Measurements from ENCODE around the gene FLT1.

The FLT1 gene

DNA sequence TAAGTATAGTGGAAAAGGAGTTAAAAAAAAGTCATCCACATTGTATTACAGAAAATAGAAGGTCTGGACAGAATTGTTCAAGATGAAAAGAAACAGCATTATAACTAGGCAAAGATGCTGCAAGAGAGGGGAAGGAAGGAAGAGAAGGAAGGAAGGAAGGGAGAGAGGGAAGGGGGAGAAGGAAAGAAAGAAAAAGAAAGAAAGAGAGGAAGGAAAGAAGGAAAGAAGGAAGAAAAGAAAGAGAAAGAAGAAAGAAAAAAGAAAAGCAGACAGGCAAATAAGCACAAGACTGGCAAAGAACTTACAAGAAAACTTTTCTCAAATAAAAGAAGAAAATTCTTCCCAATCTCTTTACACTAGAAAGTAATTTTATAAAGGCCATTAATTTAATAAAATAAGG lies 15.1 kb upstream of the FLT1 start:
- Histone ChIP-seq H3K4me3 (no peak overlapping the region), H3K36me3 (replicated peaks) (no peaks in the 10 kb centered on the region), H3K4me1 (no peaks in the 10 kb centered on the region), H3K27me3 (ENCODE audit: low read depth) (no peaks in the 10 kb centered on the region), H3K9me3 (no peaks in the 10 kb centered on the region)
- no peak for DNase-seq (ENCODE audit: low spot score in 2 of 2)
- in situ Hi-C loops (cut with MboI; ENCODE audit: low sequenced_read_pairs): no loop called here

DNA sequence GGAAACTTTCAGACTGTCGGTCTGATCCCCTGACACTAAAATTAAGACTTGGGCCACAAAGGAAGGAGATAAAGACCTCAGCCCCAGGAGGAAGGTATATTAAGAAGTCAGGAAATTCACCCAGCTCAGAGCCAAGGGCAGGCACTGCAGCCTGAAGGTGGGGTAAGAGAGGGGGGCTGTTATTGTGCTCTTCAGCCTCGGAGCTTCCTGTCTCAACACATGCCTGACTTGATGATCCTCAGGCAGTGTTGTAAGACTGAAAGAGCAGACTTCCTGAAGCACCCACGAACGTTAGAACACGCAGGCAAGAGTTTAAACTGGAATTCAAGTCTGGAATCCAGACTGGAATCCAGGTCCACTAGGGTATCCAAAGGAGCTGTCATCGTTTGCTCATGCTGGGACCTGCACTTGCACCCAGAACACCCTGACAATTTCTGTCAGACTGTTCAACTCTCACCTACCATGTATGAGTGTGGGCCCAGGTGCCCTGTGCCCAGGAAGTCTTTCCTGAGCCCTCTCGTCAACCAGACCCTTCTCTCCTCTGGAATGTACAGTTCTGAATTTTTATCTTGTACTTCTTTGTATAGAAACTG lies 10.7 kb upstream of the FLT1 start:
- H3K9me3 ChIP-seq: no peaks in the 10 kb centered on the region
- DNase-seq (ENCODE audit: low spot score in 2 of 2): no peak
- H3K4me3 ChIP-seq: no peak overlapping the region
- H3K27me3 ChIP-seq (ENCODE audit: low read depth): no peaks in the 10 kb centered on the region
- no peaks in the 10 kb centered on the region for H3K36me3 ChIP-seq (replicated peaks)
- H3K4me1 ChIP-seq: no peaks in the 10 kb centered on the region
- in situ Hi-C loops (cut with MboI; ENCODE audit: low sequenced_read_pairs): no loop called here

DNA sequence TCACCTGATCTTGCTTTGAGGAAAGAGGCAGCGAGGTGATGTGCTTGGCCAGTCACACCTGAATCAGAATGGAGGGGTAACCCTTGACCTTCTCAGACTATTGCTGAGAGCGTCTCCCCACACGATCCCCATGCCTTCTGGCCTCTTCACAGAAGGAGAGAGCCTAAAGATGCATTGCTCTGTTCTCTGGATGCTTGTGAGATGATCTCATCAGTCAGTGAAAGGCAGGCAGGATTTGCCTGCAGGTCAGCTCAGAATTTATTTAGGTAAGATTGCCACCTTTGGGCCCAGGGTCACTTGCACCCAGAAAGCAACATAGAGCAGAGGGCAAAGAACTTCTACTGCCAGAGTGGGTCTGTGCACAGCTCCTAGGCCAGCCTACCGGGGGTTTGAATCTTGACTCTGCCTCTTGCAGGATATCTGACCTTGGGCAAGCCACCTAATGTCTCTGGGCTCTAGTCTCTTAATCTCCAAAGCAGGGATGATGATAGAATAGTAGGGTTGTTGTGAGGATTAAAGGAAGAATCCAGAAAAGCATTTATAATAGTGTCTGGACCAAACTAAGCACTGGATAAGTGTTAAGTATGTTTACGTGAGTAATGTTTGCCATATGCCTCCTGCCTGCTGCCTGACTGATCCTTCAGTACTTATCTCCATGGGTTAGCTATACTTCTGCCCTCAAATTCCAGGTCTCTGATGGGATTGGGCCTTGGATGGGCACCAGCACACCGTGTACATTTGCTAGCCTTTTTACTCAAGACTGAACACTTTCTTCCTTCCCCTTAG lies 8.4 kb upstream of the FLT1 start:
- H3K4me1 ChIP-seq: no peaks in the 10 kb centered on the region
- H3K4me3 ChIP-seq: no peak overlapping the region
- no peaks in the 10 kb centered on the region for H3K27me3 ChIP-seq (ENCODE audit: low read depth)
- DNase-seq (ENCODE audit: low spot score in 2 of 2): no peak
- no peaks in the 10 kb centered on the region for H3K36me3 ChIP-seq (replicated peaks)
- in situ Hi-C loops (cut with MboI; ENCODE audit: low sequenced_read_pairs): no loop called here
- no peaks in the 10 kb centered on the region for H3K9me3 ChIP-seq

DNA sequence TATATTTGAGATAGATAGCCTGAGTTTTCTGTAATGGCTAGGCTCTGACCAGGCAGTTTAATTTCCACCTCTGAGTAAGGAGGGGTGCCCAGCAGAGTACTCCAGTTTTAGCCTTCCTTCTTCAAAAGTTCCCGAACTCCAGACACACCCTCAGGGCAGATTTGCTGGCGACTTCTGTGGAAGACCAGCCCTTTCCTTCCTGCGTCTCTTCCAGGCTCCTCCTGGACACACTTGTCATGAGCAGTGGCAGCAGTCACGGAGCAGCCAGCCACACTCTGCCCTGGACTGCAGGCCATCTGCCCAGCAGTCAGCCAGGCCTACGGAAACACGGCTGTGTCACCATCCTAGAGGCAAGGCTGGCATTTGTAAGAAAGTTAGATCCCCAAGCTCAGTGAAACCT lies 6.6 kb upstream of the FLT1 start:
- no peak for DNase-seq (ENCODE audit: low spot score in 2 of 2)
- no peaks in the 10 kb centered on the region for H3K4me1 ChIP-seq
- no peak overlapping the region for H3K4me3 ChIP-seq
- H3K36me3 ChIP-seq (replicated peaks): no peaks in the 10 kb centered on the region
- peaks cover 1% of the 10 kb centered on the region; the same call in 1 of the 2 replicates for H3K27me3 ChIP-seq (ENCODE audit: low read depth)
- in situ Hi-C loops (cut with MboI; ENCODE audit: low sequenced_read_pairs): no loop called here
- H3K9me3 ChIP-seq: no peaks in the 10 kb centered on the region

DNA sequence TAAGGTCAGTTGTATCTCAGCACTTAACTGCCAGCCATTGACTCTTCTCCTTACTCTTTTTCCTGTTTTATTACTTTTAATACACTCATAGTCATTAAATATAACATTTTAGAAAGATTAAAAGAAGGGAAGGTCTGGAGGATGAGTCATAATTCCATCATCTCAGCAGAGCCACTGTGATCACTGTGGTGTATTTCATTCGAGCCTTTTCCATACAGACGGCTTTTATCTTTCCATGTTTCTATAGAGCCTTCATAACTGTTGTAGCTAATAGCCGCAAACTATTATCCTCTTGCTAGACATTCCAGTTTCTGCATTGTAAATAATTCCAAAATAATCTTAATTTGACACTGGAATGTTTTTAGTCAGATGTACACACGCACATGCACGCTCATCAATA lies 4.7 kb upstream of the FLT1 start:
- Histone ChIP-seq H3K9me3 (no peaks in the 10 kb centered on the region), H3K4me1 (no peaks in the 10 kb centered on the region), H3K4me3 (no peak overlapping the region), H3K36me3 (replicated peaks) (no peaks in the 10 kb centered on the region), H3K27me3 (ENCODE audit: low read depth) (peaks cover 15% of the 10 kb centered on the region)
- in situ Hi-C loops (cut with MboI; ENCODE audit: low sequenced_read_pairs): no loop called here
- DNase-seq (ENCODE audit: low spot score in 2 of 2): no peak

DNA sequence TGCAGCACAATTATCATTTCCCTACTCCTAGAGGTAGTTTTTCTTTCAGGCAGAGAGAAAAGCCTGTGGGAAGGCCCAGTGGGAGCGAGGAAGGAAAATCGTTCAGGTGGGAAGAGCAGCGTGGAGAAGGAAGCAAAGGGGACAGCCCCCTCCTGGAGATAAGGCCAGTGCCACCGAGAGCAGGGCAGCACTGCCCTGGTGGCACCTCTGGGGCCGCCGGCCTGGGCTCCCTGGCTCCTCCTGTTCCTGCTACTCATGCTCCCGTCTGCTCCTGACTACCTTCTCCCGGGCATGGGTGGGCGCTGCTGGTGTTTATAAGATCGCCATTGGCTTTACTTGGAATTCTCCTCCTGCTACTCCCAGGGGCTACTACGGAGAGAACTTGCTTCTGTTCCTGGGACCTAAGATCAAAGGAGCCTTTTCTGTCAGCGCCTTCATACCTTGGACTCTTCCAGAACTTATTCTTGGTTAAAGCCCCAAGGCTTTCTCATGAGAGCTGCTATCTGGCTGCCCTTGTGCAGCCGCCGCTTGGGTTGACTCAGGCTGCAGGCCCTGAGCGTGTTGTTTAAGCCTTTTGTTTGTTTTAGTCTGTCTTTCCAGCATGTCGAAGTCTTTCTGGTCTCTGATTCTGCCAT lies 3.7 kb upstream of the FLT1 start:
- DNase-seq (ENCODE audit: low spot score in 2 of 2): no peak
- Histone ChIP-seq H3K4me3 (no peak overlapping the region), H3K27me3 (ENCODE audit: low read depth) (peaks cover 22% of the 10 kb centered on the region), H3K36me3 (replicated peaks) (no peaks in the 10 kb centered on the region), H3K4me1 (no peaks in the 10 kb centered on the region), H3K9me3 (no peaks in the 10 kb centered on the region)
- in situ Hi-C loops (cut with MboI; ENCODE audit: low sequenced_read_pairs): no loop called here

DNA sequence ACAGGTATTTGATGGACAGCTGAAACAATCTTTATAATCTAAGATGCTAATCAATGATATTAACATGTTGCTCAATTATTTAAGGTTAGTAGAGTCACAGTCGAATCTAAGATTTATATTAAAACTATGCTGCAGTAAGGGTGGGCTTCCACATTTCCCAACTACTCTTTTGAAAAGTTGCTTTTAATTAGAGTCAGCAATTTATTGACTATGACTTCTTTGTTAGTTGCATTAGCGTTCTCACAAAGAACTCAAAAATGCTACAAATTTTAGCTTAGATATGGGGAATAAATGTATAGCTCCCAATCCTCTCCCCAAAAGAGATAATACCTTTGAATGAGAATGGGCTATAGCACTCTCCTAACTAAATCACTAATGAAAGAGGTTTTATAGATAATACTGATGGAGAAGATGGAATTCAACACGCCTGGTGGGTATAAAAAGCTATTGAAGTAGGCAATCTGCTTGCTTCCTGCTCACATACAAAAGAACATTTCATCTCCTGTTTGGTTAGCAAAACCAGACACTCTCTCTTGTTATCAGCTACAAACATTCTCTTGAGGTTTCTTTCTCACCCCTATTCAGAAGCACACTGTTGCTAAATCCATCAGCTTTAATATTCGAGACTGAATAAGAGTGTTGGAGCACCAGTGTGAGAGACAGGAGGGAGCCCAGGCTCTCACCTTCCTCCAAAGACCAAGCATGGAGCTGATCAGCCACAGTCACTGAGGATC lies 2.4 kb upstream of the FLT1 start:
- Histone ChIP-seq H3K4me3 (no peak overlapping the region), H3K27me3 (ENCODE audit: low read depth) (peaks cover 22% of the 10 kb centered on the region)
- in situ Hi-C loops (cut with MboI; ENCODE audit: low sequenced_read_pairs): no loop called here

DNA sequence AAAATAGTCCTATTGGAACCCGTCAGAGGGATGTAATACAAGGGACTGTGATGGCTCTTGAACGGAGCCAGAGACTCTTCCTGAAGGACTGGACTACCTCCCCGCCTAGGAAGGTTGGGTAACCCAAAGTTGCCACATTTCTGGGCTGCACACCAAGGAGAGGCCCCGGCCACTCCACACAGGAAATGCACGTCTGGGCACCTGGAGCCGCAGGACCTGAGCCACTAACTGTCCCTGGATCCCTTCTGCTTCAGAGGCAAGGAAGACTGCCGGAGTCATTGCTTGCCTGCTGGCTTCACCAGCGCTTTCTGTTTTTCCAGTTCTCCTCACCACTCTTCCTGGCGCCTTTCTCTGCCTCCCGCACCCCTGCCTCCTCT lies 1.2 kb upstream of the FLT1 start:
- no peaks in the 10 kb centered on the region for H3K36me3 ChIP-seq (replicated peaks)
- no peaks in the 10 kb centered on the region for H3K9me3 ChIP-seq
- in situ Hi-C loops (cut with MboI; ENCODE audit: low sequenced_read_pairs): no loop called here
- no peak overlapping the region for H3K4me3 ChIP-seq
- H3K4me1 ChIP-seq: no peaks in the 10 kb centered on the region
- no peak for DNase-seq (ENCODE audit: low spot score in 2 of 2)
- H3K27me3 ChIP-seq (ENCODE audit: low read depth): peaks cover 22% of the 10 kb centered on the region

More for the DNA sequence above, 2.4 kb upstream of the FLT1 start:
- H3K9me3 ChIP-seq: no peaks in the 10 kb centered on the region
- no peaks in the 10 kb centered on the region for H3K36me3 ChIP-seq (replicated peaks)
- DNase-seq (ENCODE audit: low spot score in 2 of 2): no peak
- no peaks in the 10 kb centered on the region for H3K4me1 ChIP-seq

DNA sequence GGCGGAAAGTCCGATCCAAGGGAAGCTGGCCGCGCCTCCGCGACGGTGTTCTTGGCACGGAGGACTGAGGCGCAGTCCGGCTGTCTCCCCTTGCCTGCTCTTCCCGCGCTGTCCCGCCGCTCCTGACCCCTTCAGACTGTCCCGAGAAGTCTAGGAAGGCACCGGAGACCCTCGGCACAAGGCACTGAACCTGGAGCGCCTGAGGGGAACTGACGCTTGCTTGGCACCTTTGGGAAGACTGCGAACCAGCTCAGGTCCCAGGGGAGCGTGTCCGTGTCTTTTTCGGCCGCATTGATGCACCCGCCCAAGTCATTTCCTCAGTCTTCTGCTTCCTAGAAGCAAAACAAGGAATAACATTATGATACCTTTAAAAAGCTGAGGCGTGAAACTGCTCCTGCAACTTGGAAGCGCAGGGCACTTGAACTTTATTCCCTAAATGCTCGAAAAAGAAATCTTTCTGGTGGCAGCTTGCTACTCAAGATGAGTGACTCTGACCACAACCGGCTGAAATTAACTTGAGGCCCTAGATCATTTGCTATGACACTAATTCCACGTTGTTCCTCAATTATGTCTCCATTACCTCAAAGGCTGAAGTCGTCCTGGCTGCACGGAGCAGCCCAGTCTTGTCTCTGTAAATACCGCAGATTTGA lies 735 bp upstream of the FLT1 start:
- in situ Hi-C loops (cut with MboI; ENCODE audit: low sequenced_read_pairs): no loop called here
- Histone ChIP-seq H3K27me3 (ENCODE audit: low read depth) (peaks cover 22% of the 10 kb centered on the region), H3K4me3 (peak overlapping the region; percentile 40), H3K4me1 (no peaks in the 10 kb centered on the region), H3K36me3 (replicated peaks) (no peaks in the 10 kb centered on the region), H3K9me3 (no peaks in the 10 kb centered on the region)
- no peak for DNase-seq (ENCODE audit: low spot score in 2 of 2)

DNA sequence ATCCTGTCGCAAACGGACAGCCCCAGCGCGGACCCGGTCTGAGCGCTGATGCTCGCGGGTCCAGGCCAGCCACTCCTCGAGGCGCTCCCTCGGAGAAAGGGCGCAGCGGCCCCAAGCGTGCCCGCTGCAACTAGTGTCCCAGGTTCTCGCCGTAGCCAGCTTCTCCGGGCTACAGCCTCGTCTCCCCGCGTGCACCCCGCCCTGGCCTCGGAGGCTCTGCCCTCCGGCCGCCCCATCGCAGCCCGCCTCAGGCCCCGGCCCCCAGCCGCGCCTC lies 487 bp downstream of the FLT1 start:
- peaks cover 22% of the 10 kb centered on the region for H3K27me3 ChIP-seq (ENCODE audit: low read depth)
- H3K4me1 ChIP-seq: no peaks in the 10 kb centered on the region
- DNase-seq (ENCODE audit: low spot score in 2 of 2): peak in 1 of 2 experiments; percentile 32
- peak overlapping the region; percentile 40 for H3K4me3 ChIP-seq
- in situ Hi-C loops (cut with MboI; ENCODE audit: low sequenced_read_pairs): no loop called here
- H3K9me3 ChIP-seq: no peaks in the 10 kb centered on the region
- H3K36me3 ChIP-seq (replicated peaks): no peaks in the 10 kb centered on the region

DNA sequence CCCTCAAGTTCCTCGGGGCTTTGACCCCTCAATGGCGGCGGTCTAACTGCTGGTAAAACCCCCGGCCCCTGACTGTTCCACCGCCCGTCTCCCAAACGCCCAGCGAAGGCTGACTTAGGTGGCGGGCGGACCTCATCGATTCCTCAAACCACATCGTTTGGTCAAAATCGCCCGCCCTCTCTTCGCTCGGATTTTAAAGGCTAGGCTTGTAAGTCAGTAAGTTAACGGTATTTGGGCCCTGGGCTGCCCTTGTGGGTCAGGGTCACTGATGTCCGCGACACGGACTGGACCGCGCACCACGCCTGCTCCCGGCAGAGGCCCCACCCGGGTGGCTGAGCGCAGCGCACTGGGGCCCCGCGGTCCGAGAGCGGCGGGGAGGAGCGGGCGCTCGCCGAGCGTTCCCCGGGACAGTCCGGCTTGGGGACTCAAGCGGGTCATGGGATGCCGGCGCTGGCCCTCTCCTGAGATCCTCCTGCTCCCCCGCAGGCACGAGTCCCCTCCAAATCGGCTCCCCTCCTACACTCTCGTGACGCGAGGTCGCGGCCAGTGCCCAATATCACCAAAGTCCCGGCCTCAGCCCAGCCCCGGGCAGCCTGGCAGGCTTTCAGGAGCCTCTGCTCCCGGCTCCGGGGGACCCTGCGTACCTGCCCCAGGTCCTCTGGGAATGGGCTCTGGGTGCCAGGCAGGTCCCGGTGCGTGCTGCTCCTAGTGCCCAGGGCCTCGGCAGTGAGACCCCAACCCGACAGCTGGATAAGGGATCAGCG lies 1.0 kb downstream of the FLT1 start:
- H3K27me3 ChIP-seq (ENCODE audit: low read depth): peaks cover 22% of the 10 kb centered on the region
- in situ Hi-C loops (cut with MboI; ENCODE audit: low sequenced_read_pairs): no loop called here
- H3K36me3 ChIP-seq (replicated peaks): no peaks in the 10 kb centered on the region
- peak overlapping the region; percentile 40 for H3K4me3 ChIP-seq
- peak in 1 of 2 experiments; percentile 33 for DNase-seq (ENCODE audit: low spot score in 2 of 2)
- no peaks in the 10 kb centered on the region for H3K9me3 ChIP-seq
- H3K4me1 ChIP-seq: no peaks in the 10 kb centered on the region

DNA sequence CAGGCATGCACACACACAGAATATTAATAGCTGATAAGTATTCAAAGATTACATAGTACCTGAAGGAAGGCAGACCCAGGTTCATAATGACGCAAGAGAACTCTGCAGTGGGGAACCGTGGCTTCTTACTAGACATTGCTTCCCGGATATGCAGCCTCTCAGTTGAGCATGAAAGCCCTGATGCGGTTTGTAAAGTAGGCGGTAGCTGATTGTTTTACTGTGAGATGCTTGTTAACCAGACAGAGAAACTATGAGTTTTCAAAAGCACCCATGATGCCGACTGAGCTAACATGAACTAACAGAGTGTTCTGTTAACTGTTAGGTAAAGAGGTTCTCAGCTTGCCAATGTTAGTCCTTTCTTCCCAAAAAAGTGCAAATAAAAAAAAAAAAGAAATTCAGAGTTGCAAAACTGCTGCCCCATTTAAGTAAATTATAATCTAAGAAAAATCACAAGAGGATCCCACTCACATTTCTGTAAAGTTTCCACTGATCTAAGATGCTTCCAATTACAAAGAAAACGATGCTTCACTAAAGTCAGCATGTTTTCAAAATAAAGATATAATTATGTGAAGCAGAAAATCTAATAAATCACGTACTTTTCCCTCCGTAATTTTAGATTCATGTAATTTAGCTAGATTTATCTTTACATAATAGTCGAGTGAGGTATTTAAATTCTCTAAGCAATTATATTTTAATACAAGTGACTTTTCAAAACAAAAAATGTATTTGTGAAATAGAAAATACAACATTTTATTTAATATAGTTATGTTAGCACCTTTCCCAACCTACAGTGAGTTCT lies 2.2 kb downstream of the FLT1 start:
- H3K36me3 ChIP-seq (replicated peaks): no peaks in the 10 kb centered on the region
- H3K4me1 ChIP-seq: no peaks in the 10 kb centered on the region
- no peak for DNase-seq (ENCODE audit: low spot score in 2 of 2)
- no peaks in the 10 kb centered on the region for H3K9me3 ChIP-seq
- no peak overlapping the region for H3K4me3 ChIP-seq
- peaks cover 22% of the 10 kb centered on the region for H3K27me3 ChIP-seq (ENCODE audit: low read depth)
- in situ Hi-C loops (cut with MboI; ENCODE audit: low sequenced_read_pairs): no loop called here
